Measurements from ENCODE around the gene HTR7. TPM values are rescaled to one million over a fixed set of nuclear protein-coding genes. Genes with fewer than 3 reads are reported as not detected.

HTR7 gene
- total RNA-seq, 4 donors from 2014 or later: 0.33 to 1.7 (median 0.40) TPM

- H3K27ac ChIP-seq (replicated peaks in 1 of 4): no peak overlapping the region
- intact Hi-C loops (cut with DNase I): no loop called here
- DNase-seq (ENCODE audit: extremely low spot score): no peak
- peaks cover 0 to 8% (median 2%) of the 10 kb centered on the region in 4 donors for H3K9me3 ChIP-seq
- no peaks in the 10 kb centered on the region for H3K27me3 ChIP-seq
- 55% methylated on average over 1 of the region's 1 CpG for WGBS
- no peak overlapping the region for H3K4me3 ChIP-seq
- no peaks in the 10 kb centered on the region for H3K36me3 ChIP-seq
- TF ChIP-seq, protein P1, sequence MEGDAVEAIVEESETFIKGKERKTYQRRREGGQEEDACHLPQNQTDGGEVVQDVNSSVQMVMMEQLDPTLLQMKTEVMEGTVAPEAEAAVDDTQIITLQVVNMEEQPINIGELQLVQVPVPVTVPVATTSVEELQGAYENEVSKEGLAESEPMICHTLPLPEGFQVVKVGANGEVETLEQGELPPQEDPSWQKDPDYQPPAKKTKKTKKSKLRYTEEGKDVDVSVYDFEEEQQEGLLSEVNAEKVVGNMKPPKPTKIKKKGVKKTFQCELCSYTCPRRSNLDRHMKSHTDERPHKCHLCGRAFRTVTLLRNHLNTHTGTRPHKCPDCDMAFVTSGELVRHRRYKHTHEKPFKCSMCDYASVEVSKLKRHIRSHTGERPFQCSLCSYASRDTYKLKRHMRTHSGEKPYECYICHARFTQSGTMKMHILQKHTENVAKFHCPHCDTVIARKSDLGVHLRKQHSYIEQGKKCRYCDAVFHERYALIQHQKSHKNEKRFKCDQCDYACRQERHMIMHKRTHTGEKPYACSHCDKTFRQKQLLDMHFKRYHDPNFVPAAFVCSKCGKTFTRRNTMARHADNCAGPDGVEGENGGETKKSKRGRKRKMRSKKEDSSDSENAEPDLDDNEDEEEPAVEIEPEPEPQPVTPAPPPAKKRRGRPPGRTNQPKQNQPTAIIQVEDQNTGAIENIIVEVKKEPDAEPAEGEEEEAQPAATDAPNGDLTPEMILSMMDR (IDR thresholded peaks at IDR 0.05): no peak
- TF ChIP-seq EP300 (IDR thresholded peaks at IDR 0.05) (no peak), POLR2A (IDR thresholded peaks at IDR 0.05; ENCODE audit: low read depth) (no peak), POLR2AphosphoS5 (IDR thresholded peaks at IDR 0.05) (no peak)
- no peaks in the 10 kb centered on the region for H3K4me1 ChIP-seq
Measured at GRCh38 chr10:90805206-90805605, 52.6 kb downstream of the HTR7 start.

DNA sequence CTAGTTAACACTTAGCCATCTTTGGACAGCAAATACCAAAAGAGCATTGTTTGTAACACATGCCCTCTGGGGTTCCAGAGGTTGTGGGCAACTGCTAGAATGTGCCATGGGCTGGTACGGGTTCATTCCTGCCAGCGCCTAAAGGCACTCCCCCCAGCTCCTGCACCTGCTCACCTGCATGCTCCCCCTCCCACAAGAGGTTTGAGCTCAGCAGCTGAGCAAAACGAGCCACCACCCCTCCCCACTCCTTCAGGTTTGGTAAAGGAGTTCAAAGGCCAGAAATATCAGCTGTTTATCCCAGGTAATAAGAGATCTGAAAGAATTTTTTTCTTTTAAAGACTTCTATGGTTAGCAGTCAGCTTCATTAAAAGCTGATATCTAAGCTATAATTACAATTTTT is 53.5 kb downstream of the HTR7 start:
- no peak overlapping the region for H3K4me3 ChIP-seq
- TF ChIP-seq, protein P1 (IDR thresholded peaks at IDR 0.05): no peak
- TF ChIP-seq POLR2AphosphoS5 (IDR thresholded peaks at IDR 0.05) (no peak), EP300 (IDR thresholded peaks at IDR 0.05) (no peak), POLR2A (IDR thresholded peaks at IDR 0.05; ENCODE audit: low read depth) (no peak)
- WGBS: 76% methylated on average over 3 of the region's 3 CpGs
- peaks cover 0 to 8% (median 6%) of the 10 kb centered on the region in 4 donors for H3K9me3 ChIP-seq
- no peak for DNase-seq (ENCODE audit: extremely low spot score)
- no peaks in the 10 kb centered on the region for H3K27me3 ChIP-seq
- intact Hi-C loops (cut with DNase I): no loop called here
- no peak overlapping the region for H3K27ac ChIP-seq (replicated peaks in 1 of 4)
- H3K4me1 ChIP-seq: no peaks in the 10 kb centered on the region
- no peaks in the 10 kb centered on the region for H3K36me3 ChIP-seq

DNA sequence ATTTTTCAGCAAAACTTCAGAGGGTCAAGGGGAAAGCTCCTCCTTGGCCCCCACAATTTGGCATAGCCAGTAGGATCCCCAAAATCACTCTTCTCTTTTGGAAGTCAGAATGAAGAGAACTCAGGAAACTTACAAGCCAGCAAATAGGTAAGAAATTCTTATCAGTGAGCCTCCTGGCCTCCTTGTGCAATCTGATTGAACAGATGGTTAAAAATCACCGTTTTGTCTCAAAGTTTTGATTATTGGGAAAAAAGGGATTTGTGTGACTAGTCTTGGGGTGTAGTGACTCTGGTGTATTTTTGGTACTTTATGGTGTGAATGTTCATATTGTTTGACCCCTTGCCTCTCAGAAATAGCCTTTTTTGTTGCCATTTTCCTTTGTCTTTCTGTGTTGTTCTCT is 56.2 kb downstream of the HTR7 start:
- TF ChIP-seq, protein P1 (IDR thresholded peaks at IDR 0.05): no peak
- no peak for TF ChIP-seq POLR2A (IDR thresholded peaks at IDR 0.05; ENCODE audit: low read depth)
- TF ChIP-seq EP300 (IDR thresholded peaks at IDR 0.05): no peak
- TF ChIP-seq POLR2AphosphoS5 (IDR thresholded peaks at IDR 0.05): no peak
- no peaks in the 10 kb centered on the region for H3K36me3 ChIP-seq
- H3K27ac ChIP-seq (replicated peaks in 1 of 4): no peak overlapping the region
- H3K9me3 ChIP-seq: peaks cover 0 to 8% (median 6%) of the 10 kb centered on the region in 4 donors
- WGBS: 80% methylated on average over 1 of the region's 1 CpG
- H3K4me3 ChIP-seq: no peak overlapping the region
- no peak for DNase-seq (ENCODE audit: extremely low spot score)
- intact Hi-C loops (cut with DNase I): no loop called here
- H3K27me3 ChIP-seq: no peaks in the 10 kb centered on the region
- H3K4me1 ChIP-seq: no peaks in the 10 kb centered on the region

DNA sequence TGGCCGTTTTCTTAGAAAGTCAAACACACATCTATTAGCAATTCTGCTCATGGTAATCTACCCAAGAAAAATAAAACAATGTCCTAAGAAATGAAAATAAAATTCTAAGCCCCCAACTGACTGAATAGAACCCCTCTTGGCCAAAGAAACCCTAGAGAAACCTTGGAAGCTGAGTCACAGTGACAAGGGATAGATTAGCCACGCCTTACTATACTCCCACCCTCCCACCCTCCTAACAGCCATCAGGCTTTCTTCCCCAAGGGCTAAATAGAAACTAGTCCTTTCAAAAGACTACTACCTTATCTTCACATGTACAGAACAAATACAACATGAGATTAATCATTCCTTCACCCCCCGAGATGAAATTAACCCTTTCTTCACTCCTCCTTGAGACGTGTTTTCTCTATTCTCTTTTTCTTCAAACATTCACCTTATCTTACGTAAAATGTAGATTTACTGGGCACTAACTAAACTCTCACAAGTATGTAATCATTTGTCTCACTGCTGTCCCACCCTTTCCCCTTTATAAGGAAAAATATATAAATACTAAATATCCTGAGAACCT is 57.5 kb downstream of the HTR7 start:
- no peak overlapping the region for H3K4me3 ChIP-seq
- H3K27me3 ChIP-seq: no peaks in the 10 kb centered on the region
- H3K9me3 ChIP-seq: peaks cover 0 to 8% (median 6%) of the 10 kb centered on the region in 4 donors
- no peak overlapping the region for H3K27ac ChIP-seq (replicated peaks in 1 of 4)
- 65% methylated on average over 5 of the region's 5 CpGs for WGBS
- H3K4me1 ChIP-seq: no peaks in the 10 kb centered on the region
- DNase-seq (ENCODE audit: extremely low spot score): no peak
- no peaks in the 10 kb centered on the region for H3K36me3 ChIP-seq
- intact Hi-C loops (cut with DNase I): no loop called here
- TF ChIP-seq EP300 (IDR thresholded peaks at IDR 0.05) (no peak), POLR2A (IDR thresholded peaks at IDR 0.05; ENCODE audit: low read depth) (no peak), POLR2AphosphoS5 (IDR thresholded peaks at IDR 0.05) (no peak)
- TF ChIP-seq, protein P1 (IDR thresholded peaks at IDR 0.05): no peak

DNA sequence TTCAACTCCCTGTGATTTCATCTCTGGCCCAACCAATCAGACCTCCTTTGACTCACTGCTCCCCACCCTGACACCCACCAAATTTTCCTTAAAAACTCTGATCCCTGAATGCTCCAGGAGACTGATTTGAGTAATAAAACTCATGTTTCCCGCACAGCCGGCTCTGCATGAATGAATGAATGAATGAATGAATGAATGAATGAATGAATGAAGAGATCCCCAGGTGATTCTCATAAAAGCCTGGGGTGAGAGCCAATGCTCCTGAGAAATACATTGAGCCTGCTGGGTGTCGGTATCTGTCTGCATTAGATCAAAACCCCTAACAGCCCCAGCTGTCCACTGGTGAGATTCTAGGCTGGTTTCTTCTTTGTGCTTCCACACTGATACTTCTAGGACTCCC is 58.7 kb downstream of the HTR7 start:
- WGBS: 100% methylated on average over 3 of the region's 3 CpGs
- Histone ChIP-seq H3K4me3 (no peak overlapping the region), H3K4me1 (no peaks in the 10 kb centered on the region), H3K27ac (replicated peaks in 1 of 4) (no peak overlapping the region), H3K9me3 (peaks cover 0 to 7% (median 6%) of the 10 kb centered on the region in 4 donors), H3K27me3 (no peaks in the 10 kb centered on the region), H3K36me3 (no peaks in the 10 kb centered on the region)
- DNase-seq (ENCODE audit: extremely low spot score): no peak
- TF ChIP-seq, protein P1 (IDR thresholded peaks at IDR 0.05): no peak
- TF ChIP-seq POLR2AphosphoS5 (IDR thresholded peaks at IDR 0.05): no peak
- no peak for TF ChIP-seq POLR2A (IDR thresholded peaks at IDR 0.05; ENCODE audit: low read depth)
- no peak for TF ChIP-seq EP300 (IDR thresholded peaks at IDR 0.05)
- intact Hi-C loops (cut with DNase I): no loop called here
